ENCODE results near the gene LKAAEAR1.
"Not testable (repeated sequence)": the region's sequence is repeated elsewhere in the genome, so short reads cannot be mapped to it uniquely, and the experiment has no call there.

LKAAEAR1 gene

GRCh38 chr20:64083804-64084684 is at the start of gene LKAAEAR1:
Gene LKAAEAR1, minus strand, starts transcription at chr20:64084398. Its CDS starts 179 bp downstream, at chr20:64084219.
- in situ Hi-C loops (cut with MboI; ENCODE audit: low sequenced_read_pairs) = no loop called here

DNA sequence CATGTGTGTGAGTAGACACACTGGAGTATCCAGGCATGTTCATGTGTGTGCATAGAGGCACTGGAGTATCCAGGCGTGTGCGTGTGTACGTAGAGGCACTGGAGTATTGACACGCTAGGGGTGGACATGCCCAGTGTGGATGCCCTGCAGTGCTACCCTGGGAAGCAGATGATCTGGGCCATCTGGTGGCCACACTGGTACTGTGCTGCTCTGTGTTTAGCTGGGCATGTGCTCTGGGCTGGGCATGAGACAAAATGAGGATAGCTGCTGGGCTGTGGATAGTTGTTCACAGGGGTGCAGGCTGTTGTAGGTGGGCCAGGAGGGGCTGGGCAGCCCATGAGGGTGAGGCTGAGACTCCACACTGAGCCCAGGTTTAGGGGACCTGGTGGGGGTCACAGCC is 47.2 kb upstream of the LKAAEAR1 start:
- in situ Hi-C loops (cut with MboI; ENCODE audit: low sequenced_read_pairs) = no loop called here

DNA sequence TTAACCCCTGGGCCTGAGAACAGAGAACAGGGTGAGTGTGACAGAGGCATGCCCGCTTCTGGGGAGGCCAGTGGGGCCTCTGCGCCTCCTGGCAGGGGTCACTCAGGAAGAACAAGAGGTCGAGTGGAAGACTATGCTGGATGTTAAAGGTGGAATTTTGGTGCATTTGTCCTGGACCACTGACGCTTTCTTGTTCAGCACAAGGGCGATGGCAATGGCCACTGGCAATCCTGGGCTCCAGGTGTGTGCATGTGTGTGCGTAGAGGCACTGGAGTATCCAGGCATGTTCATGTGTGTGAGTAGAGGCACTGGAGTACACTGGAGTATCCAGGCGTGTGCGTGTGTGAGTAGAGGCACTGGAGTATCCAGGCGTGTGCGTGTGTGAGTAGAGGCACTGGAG is 46.7 kb upstream of the LKAAEAR1 start:
- in situ Hi-C loops (cut with MboI; ENCODE audit: low sequenced_read_pairs) = no loop called here

DNA sequence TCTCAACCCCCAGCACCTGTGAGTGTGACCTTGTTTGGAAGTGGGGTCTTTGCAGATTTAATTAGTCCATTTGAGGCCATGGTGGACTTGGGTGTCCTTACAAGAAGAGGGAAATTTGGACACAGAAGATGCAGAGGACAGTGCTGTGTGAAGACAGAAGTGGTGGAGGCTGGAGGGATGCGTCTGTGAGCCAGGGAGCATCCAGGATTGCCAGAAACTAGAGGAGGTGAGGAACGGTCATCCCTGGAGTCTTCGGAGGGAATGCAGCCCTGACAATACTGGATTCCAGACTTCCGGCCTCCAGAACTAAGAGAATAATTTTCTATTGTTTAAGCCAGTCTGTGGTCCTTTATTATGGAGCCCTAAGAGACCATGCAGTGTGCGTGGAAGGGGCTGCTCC is 46.1 kb upstream of the LKAAEAR1 start:
- in situ Hi-C loops (cut with MboI; ENCODE audit: low sequenced_read_pairs) = no loop called here

DNA sequence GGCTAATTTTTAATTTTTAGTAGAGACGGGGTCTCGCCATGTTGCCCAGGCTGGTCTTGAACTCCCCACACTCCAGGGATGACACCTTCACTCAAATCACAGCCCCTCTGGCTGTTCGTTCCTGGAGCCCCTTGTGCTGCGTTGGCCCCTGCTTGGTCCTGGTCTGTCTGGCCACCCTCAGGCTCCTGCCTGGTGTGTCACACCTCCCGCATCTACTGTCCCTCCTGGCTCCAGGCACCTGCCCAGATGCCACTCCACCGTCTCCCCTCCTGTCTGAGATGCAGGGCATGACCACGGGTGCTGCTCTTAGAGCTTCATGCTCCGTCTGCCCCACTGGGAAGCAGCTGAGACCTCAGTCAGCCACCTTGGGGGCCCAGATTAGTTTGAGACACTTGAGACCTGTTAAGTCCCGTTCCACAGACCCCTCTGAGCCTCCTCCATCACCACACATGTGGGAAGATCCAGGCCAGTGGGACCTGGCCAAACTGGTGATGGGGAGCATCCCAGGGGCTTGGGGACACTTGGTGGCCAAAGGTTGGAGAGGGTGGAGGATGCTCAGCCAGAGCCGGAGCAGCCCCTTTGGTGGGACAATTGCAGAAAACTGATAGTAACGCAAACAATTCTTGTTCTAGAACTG is 45.1 kb upstream of the LKAAEAR1 start:
- in situ Hi-C loops (cut with MboI; ENCODE audit: low sequenced_read_pairs) = no loop called here

- in situ Hi-C loops (cut with MboI; ENCODE audit: low sequenced_read_pairs) = not testable (repeated sequence)
These were observed 39.3 kb upstream of the LKAAEAR1 start for GRCh38 chr20:64123517-64123916.

GRCh38 chr20:64122927-64123326 is 38.7 kb upstream of the LKAAEAR1 start:
- in situ Hi-C loops (cut with MboI; ENCODE audit: low sequenced_read_pairs) = not testable (repeated sequence)

- in situ Hi-C loops (cut with MboI; ENCODE audit: low sequenced_read_pairs) = no loop called here
These were observed 37.4 kb upstream of the LKAAEAR1 start for GRCh38 chr20:64121586-64121985.

- in situ Hi-C loops (cut with MboI; ENCODE audit: low sequenced_read_pairs) = no loop called here
These were observed 35.6 kb upstream of the LKAAEAR1 start for GRCh38 chr20:64119681-64120341.

DNA sequence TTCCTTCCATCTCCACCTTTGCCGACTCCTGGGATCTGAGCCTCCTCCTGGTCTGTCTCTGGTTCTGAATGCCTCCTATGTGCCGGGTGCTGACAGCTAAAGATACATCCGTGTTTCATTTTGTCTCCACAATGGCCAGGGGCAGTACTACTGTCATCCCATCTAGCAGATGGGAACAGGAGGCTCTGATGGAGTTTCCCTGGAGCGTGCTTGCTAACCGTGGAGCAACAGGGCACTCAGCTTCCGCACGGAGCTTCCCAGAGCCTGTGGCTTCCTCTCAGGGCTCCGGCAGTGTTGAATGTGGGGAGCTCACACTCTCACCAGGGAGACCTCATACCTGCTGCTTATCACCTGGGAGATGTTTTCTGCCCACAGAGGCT is 35.1 kb upstream of the LKAAEAR1 start:
- in situ Hi-C loops (cut with MboI; ENCODE audit: low sequenced_read_pairs) = no loop called here

DNA sequence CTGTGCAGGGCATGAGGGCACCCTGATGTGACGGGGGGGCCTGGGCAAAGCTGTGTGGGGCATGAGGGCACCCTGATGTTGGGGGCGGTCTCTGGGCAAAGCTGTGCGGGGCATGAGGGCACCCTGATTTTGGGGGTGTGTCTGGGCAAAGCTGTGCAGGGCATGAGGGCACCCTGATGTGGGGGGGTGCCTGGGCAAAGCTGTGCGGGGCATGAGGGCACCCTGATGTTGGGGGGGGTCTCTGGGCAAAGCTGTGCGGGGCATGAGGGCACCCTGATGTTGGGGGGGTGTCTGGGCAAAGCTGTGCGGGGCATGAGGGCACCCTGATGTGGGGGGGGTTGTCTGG is 33.2 kb upstream of the LKAAEAR1 start:
- in situ Hi-C loops (cut with MboI; ENCODE audit: low sequenced_read_pairs) = not testable (repeated sequence)

- in situ Hi-C loops (cut with MboI; ENCODE audit: low sequenced_read_pairs) = no loop called here
These were observed 32.6 kb upstream of the LKAAEAR1 start for GRCh38 chr20:64116541-64117431.

- in situ Hi-C loops (cut with MboI; ENCODE audit: low sequenced_read_pairs) = no loop called here
These were observed 31.8 kb upstream of the LKAAEAR1 start for GRCh38 chr20:64116016-64116415.

- in situ Hi-C loops (cut with MboI; ENCODE audit: low sequenced_read_pairs) = no loop called here
These were observed 31.1 kb upstream of the LKAAEAR1 start for GRCh38 chr20:64115171-64115911.

- in situ Hi-C loops (cut with MboI; ENCODE audit: low sequenced_read_pairs) = no loop called here
These were observed 30.3 kb upstream of the LKAAEAR1 start for GRCh38 chr20:64114356-64114971.

DNA sequence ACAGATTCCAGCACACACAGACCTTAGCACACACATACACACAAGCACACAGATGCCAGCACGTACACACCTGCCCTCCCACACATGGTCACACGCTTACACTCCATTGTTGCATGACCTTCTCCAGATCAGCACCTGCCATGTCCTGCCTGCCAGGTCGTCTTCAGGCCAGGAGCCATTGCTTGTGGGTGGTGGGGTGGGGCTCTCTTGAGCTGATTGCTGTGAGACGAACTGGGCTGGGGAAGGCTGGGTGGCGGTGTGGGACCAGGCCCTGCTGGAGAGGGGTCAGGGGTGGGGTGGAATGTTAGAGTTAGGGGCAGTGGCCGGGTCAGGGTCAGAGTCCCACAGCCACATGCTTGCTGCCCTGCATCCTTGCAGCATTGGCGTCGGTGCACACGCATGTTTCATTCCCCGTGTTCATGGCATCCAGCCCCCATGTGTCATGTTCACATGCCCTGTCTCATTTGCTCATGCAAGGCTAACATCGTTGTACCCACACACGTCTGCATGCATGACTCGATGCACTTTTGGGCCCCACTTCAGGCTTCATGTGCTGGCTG is 29.7 kb upstream of the LKAAEAR1 start:
- in situ Hi-C loops (cut with MboI; ENCODE audit: low sequenced_read_pairs) = no loop called here

DNA sequence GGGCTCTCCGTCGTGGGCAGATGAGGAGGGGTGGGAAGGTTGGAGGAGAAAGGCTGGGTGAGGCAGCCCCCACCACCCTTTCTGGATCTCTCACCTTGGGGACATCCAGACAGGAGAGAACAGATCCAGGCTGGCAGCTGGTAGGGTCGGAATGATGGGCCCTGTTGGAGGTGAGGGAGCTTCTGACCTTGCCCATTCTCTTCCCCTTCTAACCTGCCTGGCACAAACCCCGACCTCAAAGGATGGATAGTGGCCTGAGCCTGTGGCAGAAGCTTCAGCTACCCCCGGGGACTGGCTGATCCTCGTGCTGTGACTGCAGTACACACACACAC is 29.2 kb upstream of the LKAAEAR1 start:
- in situ Hi-C loops (cut with MboI; ENCODE audit: low sequenced_read_pairs) = no loop called here

DNA sequence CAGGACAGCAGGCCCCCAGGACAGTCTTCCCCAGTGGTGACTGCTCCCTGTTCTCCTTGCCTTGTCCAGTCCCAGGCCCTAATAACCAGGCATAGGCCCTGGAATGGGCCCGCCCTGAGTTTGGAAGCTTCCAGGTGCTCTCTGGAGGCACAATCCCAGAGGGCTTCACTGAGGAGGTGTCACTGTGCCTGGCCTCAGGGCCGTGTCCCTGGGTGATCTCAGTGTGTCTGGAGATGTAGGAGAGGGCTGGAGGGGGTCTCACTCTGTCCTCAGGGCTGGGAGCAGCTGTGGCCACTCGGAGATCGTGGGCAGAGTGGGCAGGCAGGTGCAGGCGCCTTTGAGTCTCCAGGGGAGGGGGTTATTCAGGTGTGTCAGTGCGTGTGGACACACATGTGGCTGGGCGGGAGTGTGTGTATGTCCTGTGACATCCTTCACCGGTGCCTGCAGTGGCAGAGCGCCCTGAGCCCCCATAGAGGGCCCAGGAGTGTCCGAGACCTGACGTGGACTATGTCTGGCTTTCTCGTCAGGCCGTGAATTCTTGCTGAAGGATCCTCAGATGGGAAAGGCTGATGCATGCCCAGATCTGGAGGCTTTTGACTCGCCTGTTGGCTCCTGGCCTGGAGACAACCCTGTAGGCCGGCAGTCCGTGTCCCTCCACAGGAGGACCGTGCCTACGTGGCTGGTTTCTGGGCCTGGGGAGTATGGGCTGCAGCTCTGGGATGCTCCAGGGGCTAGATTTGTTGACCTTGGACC is 28.7 kb upstream of the LKAAEAR1 start:
- in situ Hi-C loops (cut with MboI; ENCODE audit: low sequenced_read_pairs) = no loop called here
